Small intestine (tissue), 7 donors: ENCODE results near the gene PCSK6. TPM values are rescaled to one million over a fixed set of nuclear protein-coding genes. Genes with fewer than 3 reads are reported as not detected.

Experiments
- DNase-seq, 2 donors: peaks; one replicate each; pipeline versions ENCODE4 v3.0.0 to v3.0.0-alpha.2; 2013
- FAIRE-seq: peaks from 2 replicates; lab custom pipeline; 2012; peaks lifted over from hg19 to GRCh38; lab: Jason Lieb, UNC
- H3K27ac ChIP-seq, 3 donors: one replicate each; pipeline ENCODE4 v1.5.1; 2013; ENCODE audit warnings: low read length in 2 of 3, mild to moderate bottlenecking in 2 of 3, control low read depth in 1 of 3, inconsistent platforms in 1 of 3, low read depth in 1 of 3, moderate library complexity in 1 of 3
- H3K27me3 ChIP-seq, 3 donors: one replicate each; pipeline ENCODE4 v1.6.1; 2013; ENCODE audit warnings: low read length in 3 of 3, inconsistent platforms in 1 of 3; ENCODE audit not compliant: control insufficient read depth in 3 of 3, insufficient read depth in 3 of 3
- H3K36me3 ChIP-seq, 3 donors: one replicate each; pipeline ENCODE4 v1.6.1; 2013; ENCODE audit warnings: low read length in 3 of 3, inconsistent platforms in 1 of 3, low read depth in 1 of 3, mild to moderate bottlenecking in 1 of 3, moderate library complexity in 1 of 3; ENCODE audit not compliant: control insufficient read depth in 3 of 3, insufficient read depth in 2 of 3
- H3K4me1 ChIP-seq, 3 donors: one replicate each; pipeline ENCODE4 v1.6.1; 2013; ENCODE audit warnings: low read length in 2 of 3, inconsistent platforms in 1 of 3, low read depth in 1 of 3, mild to moderate bottlenecking in 1 of 3, moderate library complexity in 1 of 3; ENCODE audit not compliant: control insufficient read depth in 3 of 3, insufficient read depth in 2 of 3
- H3K4me3 ChIP-seq, 3 donors: one replicate each; pipeline ENCODE4 v1.5.1; 2013; ENCODE audit warnings: low read length in 3 of 3, control low read depth in 1 of 3, inconsistent platforms in 1 of 3, low read depth in 1 of 3, mild to moderate bottlenecking in 1 of 3, moderate library complexity in 1 of 3
- H3K9me3 ChIP-seq, 2 donors: one replicate each; pipeline ENCODE4 v1.6.1; 2013; ENCODE audit warnings: low read depth in 1 of 2, low read length in 1 of 2; ENCODE audit not compliant: control insufficient read depth in 2 of 2, insufficient read depth in 1 of 2
- WGBS, 3 donors: extraction: QIAGEN DNeasy Blood & Tissue Kit; methylation state at CpG; one replicate each; pipeline ENCODE4 v1.1.7; 2013; 5-methylcytosine and 5-hydroxymethylcytosine counted together
- polyA plus RNA-seq, 4 donors: library from polyadenylated mRNA; stranded (reverse) in 3 of 4; unstranded in 1 of 4; fragments of 200-250 nt in 3 of 4; fragments of 120-200 nt in 1 of 4; gene quantifications; one replicate each; pipeline versions ENCODE4 v1.2.1 to v1.2.3, GENCODE V29; 2013
- donor health status: healthy with polysubstance abuse.
- donor health status: control.
- donor health status: control.
- donor health status: Bipolar disorder and iron deficiency.
- donor health status: healthy.

PCSK6 gene
- polyA plus RNA-seq, 4 donors, result 0.67 to 26.2 (median 6.5) TPM

- Histone ChIP-seq H3K27ac (no peak overlapping the region), H3K27me3 (no peaks in the 10 kb centered on the region), H3K36me3 (peaks cover 0 to 26% (median 0%) of the 10 kb centered on the region in 3 donors), H3K4me3 (no peak overlapping the region), H3K4me1 (peaks cover 0 to 20% (median 0%) of the 10 kb centered on the region in 3 donors), H3K9me3 (no peaks in the 10 kb centered on the region)
- FAIRE-seq (no peak), DNase-seq (no peak)
- 73 to 85% (median 84%) methylated on average over 17 of the region's 17 CpGs for WGBS, 3 donors
Measured at GRCh38 chr15:101322854-101323477, 166.5 kb downstream of the PCSK6 start.

- DNase-seq (no peak), FAIRE-seq (no peak)
- 91 to 94% (median 92%) methylated on average over 21 of the region's 21 CpGs for WGBS, 3 donors
- peaks cover 0 to 28% (median 0%) of the 10 kb centered on the region in 3 donors for H3K36me3 ChIP-seq
- H3K4me1 ChIP-seq, result peaks cover 0 to 20% (median 0%) of the 10 kb centered on the region in 3 donors
- no peaks in the 10 kb centered on the region for H3K9me3 ChIP-seq
- H3K27me3 ChIP-seq, result no peaks in the 10 kb centered on the region
- no peak overlapping the region for H3K27ac ChIP-seq
- no peak overlapping the region for H3K4me3 ChIP-seq
Measured at GRCh38 chr15:101322016-101322695, 167.4 kb downstream of the PCSK6 start.

- H3K27ac ChIP-seq, result peak overlapping the region in 1 of 3 donors; percentile 15
Measured at GRCh38 chr15:101320501-101321052, 168.9 kb downstream of the PCSK6 start.

GRCh38 chr15:101318839-101319238 lies 170.7 kb downstream of the PCSK6 start:
- FAIRE-seq, result no peak
- Histone ChIP-seq H3K27ac (no peak overlapping the region), H3K27me3 (no peaks in the 10 kb centered on the region), H3K4me1 (peaks cover 0 to 3% (median 0%) of the 10 kb centered on the region in 3 donors), H3K9me3 (no peaks in the 10 kb centered on the region), H3K4me3 (no peak overlapping the region), H3K36me3 (peaks cover 0 to 30% (median 0%) of the 10 kb centered on the region in 3 donors)
- 66 to 77% (median 73%) methylated on average over 7 of the region's 7 CpGs for WGBS, 3 donors
- DNase-seq, result no peak

More at GRCh38 chr15:101320501-101321052, 168.9 kb downstream of the PCSK6 start:
- Histone ChIP-seq H3K4me1 (peaks cover 0 to 19% (median 0%) of the 10 kb centered on the region in 3 donors), H3K4me3 (no peak overlapping the region), H3K36me3 (peaks cover 0 to 26% (median 0%) of the 10 kb centered on the region in 3 donors), H3K9me3 (no peaks in the 10 kb centered on the region), H3K27me3 (no peaks in the 10 kb centered on the region)
- 49 to 79% (median 59%) methylated on average over 21 of the region's 21 CpGs for WGBS, 3 donors
- DNase-seq (peak; percentile 41 to 60), FAIRE-seq (no peak)

GRCh38 chr15:101318147-101318819 lies 171.2 kb downstream of the PCSK6 start:
- Histone ChIP-seq H3K27ac (no peak overlapping the region), H3K36me3 (peaks cover 0 to 30% (median 0%) of the 10 kb centered on the region in 3 donors), H3K9me3 (no peaks in the 10 kb centered on the region), H3K4me1 (no peaks in the 10 kb centered on the region), H3K4me3 (no peak overlapping the region), H3K27me3 (no peaks in the 10 kb centered on the region)
- WGBS, 3 donors, result 87 to 90% (median 89%) methylated on average over 20 of the region's 20 CpGs
- FAIRE-seq (no peak), DNase-seq (no peak)

- Histone ChIP-seq H3K27me3 (no peaks in the 10 kb centered on the region), H3K9me3 (no peaks in the 10 kb centered on the region), H3K4me3 (no peak overlapping the region), H3K27ac (no peak overlapping the region), H3K4me1 (no peaks in the 10 kb centered on the region), H3K36me3 (peaks cover 0 to 29% (median 0%) of the 10 kb centered on the region in 3 donors)
- DNase-seq, result no peak
- FAIRE-seq, result no peak
- 86 to 95% (median 91%) methylated on average over 6 of the region's 6 CpGs for WGBS, 3 donors
Measured at GRCh38 chr15:101317336-101317872, 172.1 kb downstream of the PCSK6 start.

GRCh38 chr15:101316529-101316928 lies 173.0 kb downstream of the PCSK6 start:
- no peak for DNase-seq
- H3K27me3 ChIP-seq, result no peaks in the 10 kb centered on the region
- no peak overlapping the region for H3K27ac ChIP-seq
- FAIRE-seq, result no peak
- WGBS, 3 donors, result 83 to 89% (median 85%) methylated on average over 5 of the region's 5 CpGs
- H3K4me3 ChIP-seq, result no peak overlapping the region
- H3K4me1 ChIP-seq, result no peaks in the 10 kb centered on the region
- H3K36me3 ChIP-seq, result peaks cover 0 to 25% (median 0%) of the 10 kb centered on the region in 3 donors
- no peaks in the 10 kb centered on the region for H3K9me3 ChIP-seq

GRCh38 chr15:101315736-101316135 lies 173.8 kb downstream of the PCSK6 start:
- Histone ChIP-seq H3K4me3 (no peak overlapping the region), H3K4me1 (no peaks in the 10 kb centered on the region), H3K27ac (no peak overlapping the region), H3K27me3 (no peaks in the 10 kb centered on the region), H3K9me3 (no peaks in the 10 kb centered on the region), H3K36me3 (peaks cover 0 to 22% (median 0%) of the 10 kb centered on the region in 3 donors)
- no peak for DNase-seq
- no peak for FAIRE-seq
- 74 to 91% (median 85%) methylated on average over 10 of the region's 10 CpGs for WGBS, 3 donors
